Lower lobe of right lung (tissue), 2 donors: ENCODE results near the gene NOSTRIN. TPM values are rescaled to one million over a fixed set of nuclear protein-coding genes. Genes with fewer than 3 reads are reported as not detected.
"Not testable (repeated sequence)": the region's sequence is repeated elsewhere in the genome, so short reads cannot be mapped to it uniquely, and the experiment has no call there.

Experiments used
- ATAC-seq, 2 donors: fragments of 200-7000 bp; cut with Tn5 transposase; one replicate each; pipeline ENCODE4 v1.9.1; 2020 to 2022; ENCODE audit warnings: mild to moderate bottlenecking in 2 of 2, moderate library complexity in 2 of 2
- DNase-seq: peaks from one replicate; pipeline ENCODE4 v3.0.0-alpha.2; 2020
- H3K27ac ChIP-seq: fragments of 200-600 bp; one replicate; pipeline ENCODE4 v1.8.0; 2022
- H3K27me3 ChIP-seq: fragments of 200-600 bp; one replicate; pipeline ENCODE4 v1.8.0; 2022; ENCODE audit warnings: low read depth
- H3K36me3 ChIP-seq: fragments of 200-600 bp; one replicate; pipeline ENCODE4 v1.8.0; 2022; ENCODE audit warnings: mild to moderate bottlenecking
- H3K4me1 ChIP-seq: fragments of 200-600 bp; one replicate; pipeline ENCODE4 v1.8.0; 2022
- H3K4me3 ChIP-seq: fragments of 200-600 bp; one replicate; pipeline ENCODE4 v1.8.0; 2022; ENCODE audit warnings: mild to moderate bottlenecking
- H3K9me3 ChIP-seq: fragments of 200-600 bp; one replicate; pipeline ENCODE4 v1.8.0; 2022
- CTCF ChIP-seq: fragments of 200-600 bp; IDR thresholded peaks from one replicate; pipeline ENCODE4 v1.8.0; 2022; ENCODE audit warnings: antibody characterized with exemption, mild to moderate bottlenecking
- intact Hi-C: fragments of 100-400 bp; cut with DNase I; formaldehyde crosslinking; loops from one replicate; pipeline ENCODE4 v1.11.0; 2022
- total RNA-seq: library from RNA; stranded (reverse); fragmentation: NEBNext Ultra II Directional; extraction: Animal tissue kit (Norgen Biotek cat#: 25700); gene quantifications from one replicate; pipeline ENCODE4 v1.2.1, GENCODE V29; 2021
- donor health status: DM: no; HTN: yes; CAD: no; lungs with severe emphysema.

Gene NOSTRIN
- total RNA-seq, 1 donor from 2014 or later: 45.2 TPM

- ATAC-seq (no peak), DNase-seq (no peak)
- no peaks in the 10 kb centered on the region for H3K9me3 ChIP-seq
- no peaks in the 10 kb centered on the region for H3K4me1 ChIP-seq
- intact Hi-C loops: no loop called here
- H3K27ac ChIP-seq: no peak overlapping the region
- no peak for TF ChIP-seq CTCF
- no peaks in the 10 kb centered on the region for H3K36me3 ChIP-seq
- no peaks in the 10 kb centered on the region for H3K27me3 ChIP-seq
- H3K4me3 ChIP-seq: no peak overlapping the region
Observed at GRCh38 chr2:168765401-168765800, 37.0 kb upstream of the NOSTRIN start.

- H3K27ac ChIP-seq: no peak overlapping the region
- H3K36me3 ChIP-seq: no peaks in the 10 kb centered on the region
- H3K4me3 ChIP-seq: no peak overlapping the region
- H3K4me1 ChIP-seq: no peaks in the 10 kb centered on the region
- intact Hi-C loops: no loop called here
- H3K27me3 ChIP-seq: no peaks in the 10 kb centered on the region
- no peak for ATAC-seq
- DNase-seq: no peak
- H3K9me3 ChIP-seq: no peaks in the 10 kb centered on the region
- no peak for TF ChIP-seq CTCF
Observed at GRCh38 chr2:168766600-168766999, 35.8 kb upstream of the NOSTRIN start.

- Histone ChIP-seq H3K4me3 (no peak overlapping the region), H3K36me3 (no peaks in the 10 kb centered on the region), H3K9me3 (no peaks in the 10 kb centered on the region), H3K27me3 (no peaks in the 10 kb centered on the region), H3K27ac (no peak overlapping the region), H3K4me1 (no peaks in the 10 kb centered on the region)
- intact Hi-C loops: no loop called here
- DNase-seq (no peak), ATAC-seq (no peak)
- TF ChIP-seq CTCF: no peak
Observed at GRCh38 chr2:168767258-168767657, 35.2 kb upstream of the NOSTRIN start.

- H3K36me3 ChIP-seq, H3K27me3 ChIP-seq, intact Hi-C loops, H3K27ac ChIP-seq, H3K4me1 ChIP-seq, ATAC-seq, DNase-seq, H3K4me3 ChIP-seq, H3K9me3 ChIP-seq: not testable (repeated sequence)
Observed at GRCh38 chr2:168768357-168768756, 34.1 kb upstream of the NOSTRIN start.

GRCh38 chr2:168770796-168771195 is 31.6 kb upstream of the NOSTRIN start:
- Histone ChIP-seq H3K4me1 (peaks cover 4% of the 10 kb centered on the region), H3K9me3 (no peaks in the 10 kb centered on the region), H3K36me3 (no peaks in the 10 kb centered on the region), H3K27me3 (no peaks in the 10 kb centered on the region), H3K4me3 (no peak overlapping the region), H3K27ac (no peak overlapping the region)
- TF ChIP-seq CTCF: no peak
- ATAC-seq (no peak), DNase-seq (no peak)
- intact Hi-C loops: loop anchor here (10.0 kb wide), 1 partner anchor 154 kb away; no protein-coding TSS in a partner anchor

- Histone ChIP-seq H3K27me3 (no peaks in the 10 kb centered on the region), H3K4me1 (peaks cover 4% of the 10 kb centered on the region), H3K36me3 (no peaks in the 10 kb centered on the region), H3K4me3 (no peak overlapping the region), H3K9me3 (no peaks in the 10 kb centered on the region), H3K27ac (no peak overlapping the region)
- TF ChIP-seq CTCF: no peak
- ATAC-seq: no peak
- intact Hi-C loops: loop anchor here (10.0 kb wide), 1 partner anchor 152 kb away; no protein-coding TSS in a partner anchor
- no peak for DNase-seq
Observed at GRCh38 chr2:168772704-168773103, 29.7 kb upstream of the NOSTRIN start.
